Thoracic aorta (tissue), 2 donors: ENCODE data around the gene TCFL5. TPM values are rescaled to one million over a fixed set of nuclear protein-coding genes. Genes with fewer than 3 reads are reported as not detected.

Experiments used
- ATAC-seq: fragments of 150-250 bp; one replicate; pipeline ENCODE4 v1.8.0; 2017; ENCODE audit warnings: low read depth; ENCODE audit not compliant: insufficient number of reproducible peaks, low FRiP score
- DNase-seq: peaks from one replicate; pipeline ENCODE4 v3.0.0-alpha.2; 2020; ENCODE audit warnings: low spot score
- H3K27ac ChIP-seq, 2 donors: fragments of 200-600 bp; sonication (generic); 1 replicate in 1 of 2; 2 replicates in 1 of 2; pipeline ENCODE4 v1.5.1; 2016; ENCODE audit warnings: mild to moderate bottlenecking in 2 of 2, moderate library complexity in 2 of 2
- H3K27me3 ChIP-seq: fragments of 200-600 bp; sonication (generic); replicated peaks from 2 replicates; pipeline ENCODE4 v1.6.0; 2016; ENCODE audit warnings: mild to moderate bottlenecking; ENCODE audit not compliant: insufficient read depth
- H3K36me3 ChIP-seq: fragments of 200-600 bp; sonication (generic); one replicate; pipeline ENCODE4 v1.5.1; 2016
- H3K4me1 ChIP-seq, 2 donors: fragments of 200-600 bp; sonication (generic); 1 replicate in 1 of 2; 2 replicates in 1 of 2; pipeline versions ENCODE4 v1.5.1 to v1.6.0; 2016; ENCODE audit warnings: low read depth in 2 of 2, mild to moderate bottlenecking in 1 of 2; ENCODE audit not compliant: control insufficient read depth in 1 of 2
- H3K4me3 ChIP-seq: fragments of 200-600 bp; sonication (generic); 2 replicates; pipeline ENCODE4 v1.5.1; 2016; ENCODE audit warnings: mild to moderate bottlenecking
- H3K9me3 ChIP-seq: fragments of 200-600 bp; sonication (generic); 2 replicates; pipeline ENCODE4 v1.5.1; 2016
- total RNA-seq, 2 donors: library from RNA; depleted of rRNA; stranded (reverse); fragments of >200 nt; gene quantifications; one replicate each; pipeline versions ENCODE4 v1.1.0 to v1.2.3, GENCODE V29; 2016
- TF ChIP-seq, protein P1 (sequence below): fragments of 200-600 bp; sonication (generic); IDR thresholded peaks from one replicate; pipeline ENCODE4 v1.5.1; 2019; ENCODE audit warnings: antibody characterized with exemption

TCFL5 gene
- total RNA-seq, 2 donors from 2014 or later: 3.8 to 6.2 TPM

DNA sequence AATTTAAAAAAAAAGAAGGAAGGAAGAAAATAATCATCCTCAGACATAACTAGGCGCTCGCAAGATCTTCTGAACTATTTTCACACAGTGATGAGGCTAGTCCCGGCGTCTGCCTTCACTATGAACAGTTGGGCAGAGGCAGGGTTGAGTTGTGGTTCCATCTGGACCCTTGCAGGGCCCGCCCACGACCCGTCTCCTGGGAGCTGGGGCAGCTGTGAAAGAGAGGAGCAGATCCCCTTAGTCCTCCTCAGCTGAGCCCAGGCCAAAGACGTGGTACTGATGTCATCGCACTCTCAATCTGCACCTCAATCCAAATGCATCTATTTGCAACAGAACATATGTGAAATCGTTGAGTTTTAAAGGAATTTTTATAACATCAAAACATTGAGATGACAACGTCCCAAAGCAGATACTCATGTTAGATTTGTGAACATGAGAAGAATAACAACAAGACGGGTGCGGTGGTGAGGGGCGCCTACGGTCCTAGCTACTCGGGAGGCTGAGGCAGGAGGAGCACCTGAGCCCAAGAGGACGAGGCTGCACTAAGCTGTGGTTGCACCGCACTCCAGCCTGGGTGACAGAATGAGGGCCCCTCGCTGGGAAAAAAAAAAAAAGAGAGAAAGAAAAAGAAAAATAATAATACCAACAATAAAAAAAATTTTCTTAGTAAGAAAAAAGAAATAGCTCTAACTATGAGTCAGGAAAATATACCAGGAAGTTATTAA is 15.3 kb downstream of the TCFL5 start:
- no peak for ATAC-seq
- H3K27ac ChIP-seq: no peak overlapping the region

GRCh38 chr20:62845416-62846160 is 16.0 kb downstream of the TCFL5 start:
- H3K9me3 ChIP-seq: no peaks in the 10 kb centered on the region
- TF ChIP-seq, protein P1, sequence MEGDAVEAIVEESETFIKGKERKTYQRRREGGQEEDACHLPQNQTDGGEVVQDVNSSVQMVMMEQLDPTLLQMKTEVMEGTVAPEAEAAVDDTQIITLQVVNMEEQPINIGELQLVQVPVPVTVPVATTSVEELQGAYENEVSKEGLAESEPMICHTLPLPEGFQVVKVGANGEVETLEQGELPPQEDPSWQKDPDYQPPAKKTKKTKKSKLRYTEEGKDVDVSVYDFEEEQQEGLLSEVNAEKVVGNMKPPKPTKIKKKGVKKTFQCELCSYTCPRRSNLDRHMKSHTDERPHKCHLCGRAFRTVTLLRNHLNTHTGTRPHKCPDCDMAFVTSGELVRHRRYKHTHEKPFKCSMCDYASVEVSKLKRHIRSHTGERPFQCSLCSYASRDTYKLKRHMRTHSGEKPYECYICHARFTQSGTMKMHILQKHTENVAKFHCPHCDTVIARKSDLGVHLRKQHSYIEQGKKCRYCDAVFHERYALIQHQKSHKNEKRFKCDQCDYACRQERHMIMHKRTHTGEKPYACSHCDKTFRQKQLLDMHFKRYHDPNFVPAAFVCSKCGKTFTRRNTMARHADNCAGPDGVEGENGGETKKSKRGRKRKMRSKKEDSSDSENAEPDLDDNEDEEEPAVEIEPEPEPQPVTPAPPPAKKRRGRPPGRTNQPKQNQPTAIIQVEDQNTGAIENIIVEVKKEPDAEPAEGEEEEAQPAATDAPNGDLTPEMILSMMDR: no peak
- H3K27ac ChIP-seq: no peak overlapping the region
- no peaks in the 10 kb centered on the region for H3K4me1 ChIP-seq
- H3K27me3 ChIP-seq: no peaks in the 10 kb centered on the region
- H3K36me3 ChIP-seq: no peaks in the 10 kb centered on the region
- no peak for DNase-seq
- no peak for ATAC-seq
- no peak overlapping the region for H3K4me3 ChIP-seq

More for the DNA sequence above, 15.3 kb downstream of the TCFL5 start:
- Histone ChIP-seq H3K4me3 (no peak overlapping the region), H3K9me3 (no peaks in the 10 kb centered on the region), H3K4me1 (no peaks in the 10 kb centered on the region), H3K36me3 (no peaks in the 10 kb centered on the region), H3K27me3 (no peaks in the 10 kb centered on the region)
- no peak for DNase-seq
- TF ChIP-seq, protein P1: no peak

DNA sequence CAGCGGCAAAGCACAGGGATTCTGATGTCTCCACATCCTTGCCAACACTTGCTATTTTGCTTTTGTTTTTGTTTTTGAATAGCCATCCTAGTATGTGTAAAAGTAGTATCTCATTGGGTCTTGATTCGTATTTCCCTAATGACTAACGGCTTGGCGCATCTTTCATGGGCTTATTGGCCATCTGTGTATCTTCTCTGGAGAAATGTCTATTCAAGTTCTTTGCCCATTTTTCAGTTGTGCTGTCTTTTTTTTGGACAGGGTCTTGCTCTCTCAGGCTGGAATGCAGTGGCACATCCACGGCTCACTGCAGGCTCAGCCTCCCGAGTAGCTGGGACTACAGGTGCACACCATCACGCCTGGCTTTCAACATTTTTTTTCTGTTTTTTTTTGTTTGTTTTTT is 17.4 kb downstream of the TCFL5 start:
- Histone ChIP-seq H3K27me3 (no peaks in the 10 kb centered on the region), H3K27ac (no peak overlapping the region), H3K4me1 (no peaks in the 10 kb centered on the region), H3K4me3 (no peak overlapping the region), H3K9me3 (no peaks in the 10 kb centered on the region), H3K36me3 (no peaks in the 10 kb centered on the region)
- no peak for DNase-seq
- TF ChIP-seq, protein P1: no peak
- ATAC-seq: no peak

DNA sequence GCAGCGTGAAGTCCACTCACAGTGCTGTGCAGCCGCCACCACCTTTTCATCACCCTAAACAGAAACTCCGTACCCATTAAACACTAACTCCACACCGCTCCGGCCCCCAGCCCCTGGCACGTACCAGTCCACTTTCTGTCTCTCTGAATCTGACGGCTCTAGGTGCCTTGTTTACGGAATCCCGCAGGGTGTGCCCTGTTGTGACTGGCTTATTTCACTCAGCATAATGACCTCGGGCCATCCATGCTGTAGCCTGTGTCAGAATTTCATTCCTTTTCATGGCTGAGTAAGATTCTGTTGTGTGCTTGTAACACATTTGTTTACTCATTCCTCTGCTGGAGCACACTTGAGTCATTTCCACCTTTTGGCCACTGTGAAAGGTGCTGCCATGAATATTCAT is 18.0 kb downstream of the TCFL5 start:
- Histone ChIP-seq H3K36me3 (no peaks in the 10 kb centered on the region), H3K4me3 (no peak overlapping the region), H3K9me3 (no peaks in the 10 kb centered on the region), H3K27ac (no peak overlapping the region), H3K4me1 (no peaks in the 10 kb centered on the region), H3K27me3 (no peaks in the 10 kb centered on the region)
- no peak for DNase-seq
- no peak for ATAC-seq
- TF ChIP-seq, protein P1: no peak

- TF ChIP-seq, protein P1: no peak
- no peaks in the 10 kb centered on the region for H3K4me1 ChIP-seq
- H3K4me3 ChIP-seq: no peak overlapping the region
- no peaks in the 10 kb centered on the region for H3K27me3 ChIP-seq
- H3K36me3 ChIP-seq: no peaks in the 10 kb centered on the region
- no peak for DNase-seq
- ATAC-seq: no peak
- H3K9me3 ChIP-seq: no peaks in the 10 kb centered on the region
- no peak overlapping the region for H3K27ac ChIP-seq
Measured at GRCh38 chr20:62841705-62842212, 19.9 kb downstream of the TCFL5 start.
